GDM1 (cell line): Measurements from ENCODE around the gene PCDHGA1.
"Not testable (repeated sequence)": the region's sequence is repeated elsewhere in the genome, so short reads cannot be mapped to it uniquely, and the experiment has no call there.

Experiments used
- DNase-seq: peaks from one replicate; lab custom pipeline; 2025; lab: John Stamatoyannopoulos, UW

Gene PCDHGA1

DNA sequence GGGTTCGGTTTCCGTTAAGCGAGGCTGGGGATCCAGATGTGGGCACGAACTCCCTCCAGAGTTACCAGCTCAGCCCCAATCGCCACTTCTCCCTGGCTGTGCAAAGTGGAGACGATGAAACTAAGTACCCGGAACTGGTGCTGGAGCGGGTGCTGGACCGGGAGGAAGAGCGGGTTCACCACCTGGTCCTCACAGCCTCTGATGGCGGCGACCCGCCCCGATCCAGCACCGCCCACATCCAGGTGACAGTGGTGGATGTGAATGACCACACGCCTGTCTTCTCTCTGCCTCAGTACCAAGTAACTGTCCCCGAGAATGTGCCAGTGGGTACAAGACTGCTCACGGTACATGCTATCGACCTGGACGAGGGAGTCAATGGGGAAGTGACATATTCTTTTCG is 53.0 kb downstream of the PCDHGA1 start:
- no peak for DNase-seq

DNA sequence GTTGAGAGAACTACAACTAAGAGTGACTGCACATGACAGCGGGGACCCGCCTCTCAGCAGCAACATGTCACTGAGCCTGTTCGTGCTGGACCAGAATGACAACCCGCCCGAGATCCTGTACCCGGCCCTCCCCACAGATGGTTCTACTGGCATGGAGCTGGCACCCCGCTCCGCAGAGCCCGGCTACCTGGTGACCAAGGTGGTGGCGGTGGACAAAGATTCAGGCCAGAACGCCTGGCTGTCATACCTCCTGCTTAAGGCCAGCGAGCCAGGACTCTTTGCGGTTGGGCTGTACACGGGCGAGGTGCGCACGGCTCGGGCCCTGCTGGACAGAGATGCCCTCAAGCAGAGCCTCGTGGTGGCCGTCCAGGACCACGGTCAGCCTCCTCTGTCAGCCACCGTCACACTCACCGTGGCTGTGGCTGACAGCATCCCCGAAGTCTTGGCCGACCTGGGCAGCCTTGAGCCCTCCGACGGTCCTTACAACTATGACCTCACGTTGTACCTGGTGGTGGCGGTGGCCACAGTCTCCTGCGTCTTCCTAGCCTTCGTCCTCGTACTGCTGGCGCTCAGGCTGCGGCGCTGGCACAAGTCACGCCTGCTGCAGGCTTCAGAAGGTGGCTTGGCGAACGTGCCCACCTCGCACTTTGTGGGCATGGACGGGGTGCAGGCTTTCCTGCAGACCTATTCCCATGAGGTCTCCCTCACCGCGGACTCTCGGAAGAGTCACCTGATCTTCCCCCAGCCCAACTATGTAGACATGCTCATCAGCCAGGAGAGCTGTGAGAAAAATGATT is 54.4 kb downstream of the PCDHGA1 start:
- no peak for DNase-seq

DNA sequence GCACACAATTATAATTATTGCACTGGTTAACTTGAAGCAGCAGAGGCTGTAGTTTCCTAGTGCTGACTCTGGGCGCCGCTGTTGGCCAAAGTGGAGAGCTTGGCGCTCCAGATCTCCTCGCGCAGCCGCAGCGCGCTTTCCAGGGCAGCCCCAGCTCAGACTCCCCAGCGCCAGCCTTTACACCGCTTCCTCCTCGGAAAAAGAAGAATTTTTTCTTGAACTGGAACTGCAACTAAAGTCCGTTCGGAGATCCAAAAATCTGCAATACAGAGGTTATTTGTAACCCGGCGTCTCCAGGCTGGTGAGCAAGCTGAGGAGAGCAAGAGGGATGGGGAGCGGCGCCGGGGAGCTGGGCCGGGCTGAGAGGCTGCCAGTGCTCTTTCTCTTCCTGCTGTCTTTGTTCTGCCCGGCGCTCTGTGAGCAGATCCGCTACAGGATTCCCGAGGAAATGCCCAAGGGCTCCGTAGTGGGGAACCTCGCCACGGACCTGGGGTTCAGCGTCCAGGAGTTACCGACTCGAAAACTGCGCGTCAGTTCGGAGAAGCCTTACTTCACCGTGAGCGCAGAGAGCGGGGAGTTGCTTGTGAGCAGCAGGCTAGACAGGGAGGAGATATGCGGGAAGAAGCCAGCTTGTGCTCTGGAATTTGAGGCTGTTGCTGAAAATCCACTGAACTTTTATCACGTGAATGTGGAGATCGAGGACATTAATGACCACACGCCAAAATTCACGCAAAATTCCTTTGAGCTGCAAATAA is 57.4 kb downstream of the PCDHGA1 start, which contains the start of gene PCDHGB4:
TSS of gene PCDHGB4 (plus strand) at position 142 of the 755 bp plus-strand sequence. CDS start at position 329, 187 bp downstream.
- not testable (repeated sequence) for DNase-seq

DNA sequence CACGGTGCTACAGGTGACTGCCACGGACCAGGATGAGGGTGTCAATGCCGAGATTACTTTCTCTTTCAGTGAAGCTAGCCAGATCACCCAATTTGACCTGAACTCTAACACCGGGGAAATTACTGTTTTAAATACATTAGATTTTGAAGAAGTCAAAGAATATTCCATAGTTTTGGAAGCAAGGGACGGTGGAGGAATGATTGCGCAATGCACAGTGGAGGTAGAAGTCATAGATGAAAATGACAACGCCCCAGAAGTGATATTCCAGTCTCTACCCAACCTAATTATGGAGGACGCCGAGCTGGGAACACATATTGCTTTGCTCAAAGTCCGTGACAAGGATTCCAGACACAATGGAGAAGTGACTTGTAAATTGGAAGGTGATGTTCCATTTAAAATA is 58.3 kb downstream of the PCDHGA1 start:
- no peak for DNase-seq

DNA sequence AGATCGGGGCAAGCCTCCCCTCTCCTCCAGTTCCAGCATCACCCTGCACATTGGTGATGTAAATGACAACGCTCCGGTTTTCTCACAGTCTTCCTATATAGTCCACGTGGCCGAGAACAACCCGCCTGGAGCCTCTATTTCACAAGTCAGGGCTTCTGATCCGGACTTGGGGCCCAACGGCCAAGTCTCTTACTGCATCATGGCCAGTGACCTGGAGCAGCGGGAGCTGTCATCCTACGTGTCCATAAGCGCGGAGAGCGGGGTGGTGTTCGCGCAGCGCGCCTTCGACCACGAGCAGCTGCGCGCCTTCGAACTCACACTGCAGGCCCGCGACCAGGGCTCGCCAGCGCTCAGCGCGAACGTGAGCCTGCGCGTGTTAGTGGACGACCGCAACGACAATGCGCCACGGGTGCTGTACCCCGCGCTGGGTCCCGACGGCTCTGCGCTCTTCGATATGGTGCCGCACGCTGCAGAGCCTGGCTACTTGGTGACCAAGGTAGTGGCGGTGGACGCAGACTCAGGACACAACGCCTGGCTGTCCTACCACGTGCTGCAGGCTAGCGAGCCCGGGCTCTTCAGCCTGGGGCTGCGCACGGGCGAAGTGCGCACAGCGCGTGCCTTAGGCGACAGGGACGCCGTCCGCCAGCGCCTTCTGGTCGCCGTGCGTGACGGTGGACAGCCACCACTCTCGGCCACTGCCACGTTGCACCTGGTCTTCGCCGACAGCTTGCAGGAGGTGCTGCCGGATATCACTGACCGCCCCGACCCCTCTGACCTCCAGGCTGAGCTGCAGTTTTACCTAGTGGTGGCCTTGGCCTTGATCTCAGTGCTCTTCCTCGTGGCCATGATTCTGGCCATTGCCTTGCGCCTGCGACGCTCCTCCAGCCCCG is 59.1 kb downstream of the PCDHGA1 start:
- no peak for DNase-seq

DNA sequence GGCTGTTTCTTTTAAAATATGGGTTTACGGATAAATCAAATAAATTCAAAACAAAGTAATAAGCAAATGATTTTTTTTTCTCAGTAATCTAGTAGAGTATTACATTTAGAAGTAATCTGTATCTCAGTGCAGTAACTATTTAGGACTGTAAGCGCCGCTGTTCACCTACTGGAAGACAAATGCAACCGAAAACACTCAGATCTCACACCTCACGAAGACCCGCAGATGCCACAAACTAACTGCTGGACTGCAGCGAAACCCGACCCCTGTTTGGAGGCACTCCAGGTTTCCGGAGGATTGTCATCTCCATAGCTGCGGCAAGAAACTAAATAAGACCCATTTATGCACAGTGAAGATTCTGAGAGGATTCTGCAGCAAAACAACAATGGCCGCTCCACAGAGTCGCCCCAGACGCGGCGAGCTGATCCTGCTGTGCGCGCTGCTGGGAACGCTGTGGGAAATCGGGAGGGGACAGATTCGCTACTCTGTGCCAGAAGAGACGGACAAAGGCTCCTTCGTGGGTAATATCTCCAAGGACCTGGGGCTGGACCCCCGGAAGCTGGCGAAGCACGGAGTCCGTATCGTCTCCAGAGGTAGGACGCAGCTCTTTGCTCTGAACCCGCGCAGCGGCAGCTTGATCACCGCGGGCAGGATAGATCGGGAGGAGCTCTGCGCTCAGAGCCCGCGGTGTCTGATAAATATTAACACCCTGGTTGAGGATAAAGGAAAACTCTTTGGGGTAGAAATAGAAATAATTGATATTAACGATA is 62.3 kb downstream of the PCDHGA1 start, which contains the start of gene PCDHGA8:
TSS of gene PCDHGA8 (plus strand) at position 205 of the 770 bp plus-strand sequence. CDS start at position 386, 181 bp downstream.
- no peak for DNase-seq

DNA sequence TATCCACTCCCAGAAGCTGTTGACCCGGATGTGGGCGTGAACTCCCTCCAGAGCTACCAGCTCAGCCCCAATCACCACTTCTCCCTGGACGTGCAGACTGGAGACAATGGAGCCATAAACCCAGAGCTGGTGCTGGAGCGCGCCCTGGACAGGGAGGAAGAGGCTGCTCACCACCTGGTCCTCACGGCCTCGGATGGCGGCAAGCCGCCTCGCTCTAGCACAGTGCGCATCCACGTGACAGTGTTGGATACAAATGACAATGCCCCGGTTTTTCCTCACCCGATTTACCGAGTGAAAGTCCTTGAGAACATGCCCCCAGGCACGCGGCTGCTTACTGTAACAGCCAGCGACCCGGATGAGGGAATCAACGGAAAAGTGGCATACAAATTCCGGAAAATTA is 63.0 kb downstream of the PCDHGA1 start:
- DNase-seq: no peak

DNA sequence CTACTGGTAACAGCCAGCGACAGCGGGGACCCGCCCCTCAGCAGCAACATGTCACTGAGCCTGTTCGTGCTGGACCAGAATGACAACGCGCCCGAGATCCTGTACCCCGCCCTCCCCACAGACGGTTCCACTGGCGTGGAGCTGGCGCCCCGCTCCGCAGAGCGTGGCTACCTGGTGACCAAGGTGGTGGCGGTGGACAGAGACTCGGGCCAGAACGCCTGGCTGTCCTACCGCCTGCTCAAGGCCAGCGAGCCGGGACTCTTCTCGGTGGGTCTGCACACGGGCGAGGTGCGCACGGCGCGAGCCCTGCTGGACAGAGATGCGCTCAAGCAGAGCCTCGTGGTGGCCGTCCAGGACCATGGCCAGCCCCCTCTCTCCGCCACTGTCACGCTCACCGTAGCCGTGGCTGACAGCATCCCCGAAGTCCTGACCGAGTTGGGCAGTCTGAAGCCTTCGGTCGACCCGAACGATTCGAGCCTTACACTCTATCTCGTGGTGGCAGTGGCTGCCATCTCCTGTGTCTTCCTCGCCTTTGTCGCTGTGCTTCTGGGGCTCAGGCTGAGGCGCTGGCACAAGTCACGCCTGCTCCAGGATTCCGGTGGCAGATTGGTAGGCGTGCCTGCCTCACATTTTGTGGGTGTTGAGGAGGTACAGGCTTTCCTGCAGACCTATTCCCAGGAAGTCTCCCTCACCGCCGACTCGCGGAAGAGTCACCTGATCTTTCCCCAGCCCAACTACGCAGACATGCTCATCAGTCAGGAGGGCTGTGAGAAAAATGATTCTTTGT is 64.3 kb downstream of the PCDHGA1 start:
- DNase-seq: not testable (repeated sequence)

DNA sequence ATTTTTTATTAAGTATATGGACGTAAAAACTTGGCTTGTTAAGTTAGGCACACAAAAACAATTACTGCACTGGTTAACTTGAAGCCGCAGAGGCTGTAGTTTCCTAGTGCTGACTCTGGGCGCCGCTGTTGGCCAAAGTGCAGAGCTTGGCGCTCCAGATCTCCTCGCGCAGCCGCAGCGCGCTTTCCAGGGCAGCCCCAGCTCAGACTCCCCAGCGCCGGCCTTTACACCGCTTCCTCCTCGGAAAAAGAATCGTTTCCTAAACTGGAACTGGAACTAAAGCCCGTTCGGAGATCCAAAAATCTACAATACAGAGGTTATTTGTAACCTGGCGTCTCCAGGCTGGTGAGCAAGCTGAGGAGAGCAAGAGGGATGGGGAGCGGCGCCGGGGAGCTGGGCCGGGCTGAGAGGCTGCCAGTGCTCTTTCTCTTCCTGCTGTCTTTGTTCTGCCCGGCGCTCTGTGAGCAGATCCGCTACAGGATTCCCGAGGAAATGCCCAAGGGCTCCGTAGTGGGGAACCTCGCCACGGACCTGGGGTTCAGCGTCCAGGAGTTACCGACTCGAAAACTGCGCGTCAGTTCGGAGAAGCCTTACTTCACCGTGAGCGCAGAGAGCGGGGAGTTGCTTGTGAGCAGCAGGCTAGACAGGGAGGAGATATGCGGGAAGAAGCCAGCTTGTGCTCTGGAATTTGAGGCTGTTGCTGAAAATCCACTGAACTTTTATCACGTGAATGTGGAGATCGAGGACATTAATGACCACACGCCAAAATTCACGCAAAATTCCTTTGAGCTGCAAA is 67.6 kb downstream of the PCDHGA1 start, which contains the start of gene PCDHGB5:
TSS of gene PCDHGB5 (plus strand) at position 192 of the 796 bp plus-strand sequence. CDS start at position 373, 181 bp downstream.
- not testable (repeated sequence) for DNase-seq

DNA sequence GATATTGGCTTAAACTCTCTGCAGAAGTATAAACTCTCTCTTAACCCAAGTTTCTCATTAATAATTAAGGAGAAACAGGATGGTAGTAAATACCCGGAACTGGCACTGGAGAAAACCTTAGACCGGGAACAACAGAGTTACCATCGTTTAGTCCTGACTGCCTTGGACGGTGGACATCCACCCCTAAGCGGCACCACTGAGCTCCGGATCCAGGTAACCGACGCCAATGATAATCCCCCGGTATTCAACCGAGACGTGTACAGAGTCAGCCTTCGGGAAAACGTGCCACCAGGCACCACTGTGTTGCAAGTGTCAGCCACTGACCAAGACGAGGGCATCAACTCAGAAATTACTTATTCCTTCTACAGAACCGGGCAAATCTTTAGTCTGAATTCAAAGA is 68.3 kb downstream of the PCDHGA1 start:
- DNase-seq: no peak

DNA sequence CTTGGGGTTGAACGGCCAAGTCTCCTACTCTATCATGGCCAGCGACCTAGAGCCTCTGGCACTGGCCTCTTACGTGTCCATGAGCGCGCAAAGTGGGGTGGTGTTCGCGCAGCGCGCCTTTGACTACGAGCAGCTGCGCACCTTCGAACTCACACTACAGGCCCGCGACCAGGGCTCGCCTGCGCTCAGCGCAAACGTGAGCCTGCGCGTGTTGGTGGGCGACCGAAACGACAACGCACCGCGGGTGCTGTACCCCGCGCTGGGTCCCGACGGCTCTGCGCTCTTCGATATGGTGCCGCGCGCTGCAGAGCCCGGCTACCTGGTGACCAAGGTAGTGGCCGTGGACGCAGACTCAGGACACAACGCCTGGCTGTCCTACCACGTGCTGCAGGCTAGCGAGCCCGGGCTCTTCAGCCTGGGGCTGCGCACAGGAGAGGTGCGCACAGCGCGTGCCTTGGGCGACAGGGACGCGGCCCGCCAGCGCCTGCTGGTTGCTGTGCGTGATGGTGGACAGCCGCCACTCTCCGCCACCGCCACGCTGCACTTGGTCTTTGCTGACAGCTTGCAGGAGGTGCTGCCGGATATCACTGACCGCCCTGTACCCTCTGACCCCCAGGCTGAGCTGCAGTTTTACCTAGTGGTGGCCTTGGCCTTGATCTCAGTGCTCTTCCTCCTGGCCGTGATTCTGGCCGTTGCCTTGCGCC is 69.4 kb downstream of the PCDHGA1 start:
- no peak for DNase-seq

DNA sequence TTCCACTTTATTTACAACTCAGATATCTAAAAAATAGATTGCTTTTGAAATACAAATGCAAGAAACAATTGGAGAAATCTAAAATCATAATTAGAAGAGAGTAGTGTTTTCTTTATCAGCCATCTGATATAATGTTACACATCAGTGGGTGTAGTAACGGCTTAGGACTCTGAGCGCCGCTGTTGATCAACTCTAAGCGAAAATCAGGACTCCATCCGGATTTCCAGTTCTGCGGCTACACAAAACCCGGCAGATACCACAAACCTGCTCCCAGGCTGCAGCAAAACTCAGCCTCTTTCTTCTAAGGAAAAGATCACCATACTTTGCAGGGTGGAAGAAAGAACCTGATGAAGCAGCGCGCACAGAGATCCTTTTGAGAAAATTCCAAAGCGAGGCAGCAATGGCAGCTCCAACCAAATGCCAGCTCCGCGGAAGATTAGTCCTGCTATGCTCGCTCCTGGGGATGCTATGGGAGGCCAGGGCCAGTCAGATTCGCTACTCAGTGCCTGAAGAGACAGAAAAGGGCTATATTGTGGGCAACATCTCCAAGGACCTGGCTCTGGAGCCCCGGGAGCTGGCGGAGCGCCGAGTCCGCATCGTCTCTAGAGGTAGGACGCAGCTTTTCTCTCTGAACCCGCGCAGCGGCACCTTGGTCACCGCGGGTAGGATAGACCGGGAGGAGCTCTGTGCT is 72.4 kb downstream of the PCDHGA1 start, which contains the start of gene PCDHGA9:
TSS of gene PCDHGA9 (plus strand) at position 226 of the 691 bp plus-strand sequence. CDS start at position 401, 175 bp downstream.
- no peak for DNase-seq

DNA sequence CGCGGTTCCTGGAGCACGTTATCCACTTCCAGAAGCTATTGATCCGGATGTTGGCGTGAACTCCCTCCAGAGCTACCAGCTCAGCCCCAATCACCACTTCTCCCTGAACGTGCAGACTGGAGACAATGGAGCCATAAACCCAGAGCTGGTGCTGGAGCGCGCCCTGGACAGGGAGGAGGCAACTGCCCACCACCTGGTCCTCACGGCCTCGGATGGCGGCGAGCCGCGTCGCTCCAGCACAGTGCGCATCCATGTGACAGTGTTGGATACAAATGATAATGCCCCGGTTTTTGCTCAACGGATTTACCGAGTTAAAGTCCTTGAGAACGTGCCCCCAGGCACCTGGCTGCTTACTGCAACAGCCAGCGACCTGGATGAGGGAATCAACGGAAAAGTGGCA is 73.1 kb downstream of the PCDHGA1 start:
- no peak for DNase-seq

DNA sequence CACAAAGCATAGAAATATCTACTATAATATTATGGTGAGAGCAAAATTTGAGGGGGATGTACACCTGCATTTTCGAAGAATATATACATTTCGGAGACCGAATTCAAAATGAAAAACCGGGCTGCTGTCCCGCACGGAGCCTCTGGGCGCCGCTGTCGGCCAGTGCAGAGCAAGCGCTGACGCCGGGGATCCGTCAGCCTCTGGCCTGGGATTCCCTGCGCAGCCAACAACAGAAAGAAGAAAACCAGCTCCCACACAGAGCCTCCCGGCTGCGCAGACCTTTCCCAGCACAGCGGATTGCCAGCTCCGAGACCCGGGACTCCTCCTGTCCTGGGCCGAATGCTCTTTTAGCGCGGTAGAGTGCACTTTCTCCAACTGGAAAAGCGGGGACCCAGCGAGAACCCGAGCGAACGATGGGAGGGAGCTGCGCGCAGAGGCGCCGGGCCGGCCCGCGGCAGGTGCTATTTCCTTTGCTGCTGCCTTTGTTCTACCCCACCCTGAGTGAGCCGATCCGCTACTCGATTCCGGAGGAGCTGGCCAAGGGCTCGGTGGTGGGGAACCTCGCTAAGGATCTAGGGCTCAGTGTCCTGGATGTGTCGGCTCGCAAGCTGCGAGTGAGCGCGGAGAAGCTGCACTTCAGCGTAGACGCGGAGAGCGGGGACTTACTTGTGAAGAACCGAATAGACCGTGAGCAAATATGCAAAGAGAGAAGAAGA is 77.6 kb downstream of the PCDHGA1 start, which contains the start of gene PCDHGB6:
TSS of gene PCDHGB6 (plus strand) at position 232 of the 716 bp plus-strand sequence. CDS start at position 414, 182 bp downstream.
- DNase-seq: not testable (repeated sequence)

DNA sequence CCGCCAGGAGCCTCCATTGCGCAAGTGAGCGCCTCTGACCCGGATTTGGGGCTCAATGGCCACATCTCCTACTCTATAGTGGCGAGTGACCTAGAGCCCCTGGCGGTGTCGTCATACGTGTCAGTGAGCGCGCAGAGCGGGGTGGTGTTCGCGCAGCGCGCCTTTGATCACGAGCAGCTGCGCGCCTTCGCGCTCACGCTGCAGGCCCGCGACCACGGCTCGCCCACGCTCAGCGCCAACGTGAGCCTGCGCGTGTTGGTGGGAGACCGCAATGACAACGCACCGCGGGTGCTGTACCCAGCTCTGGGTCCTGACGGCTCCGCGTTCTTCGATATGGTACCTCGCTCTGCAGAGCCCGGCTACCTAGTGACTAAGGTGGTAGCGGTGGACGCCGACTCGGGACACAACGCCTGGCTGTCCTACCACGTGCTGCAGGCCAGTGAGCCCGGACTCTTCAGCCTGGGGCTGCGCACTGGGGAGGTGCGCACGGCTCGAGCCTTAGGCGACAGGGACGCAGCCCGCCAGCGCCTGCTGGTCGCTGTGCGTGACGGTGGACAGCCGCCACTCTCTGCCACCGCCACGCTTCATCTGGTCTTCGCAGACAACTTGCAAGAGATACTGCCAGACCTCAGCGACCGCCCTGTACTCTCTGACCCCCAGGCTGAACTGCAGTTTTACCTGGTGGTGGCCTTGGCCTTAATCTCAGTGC is 79.4 kb downstream of the PCDHGA1 start:
- DNase-seq: no peak

DNA sequence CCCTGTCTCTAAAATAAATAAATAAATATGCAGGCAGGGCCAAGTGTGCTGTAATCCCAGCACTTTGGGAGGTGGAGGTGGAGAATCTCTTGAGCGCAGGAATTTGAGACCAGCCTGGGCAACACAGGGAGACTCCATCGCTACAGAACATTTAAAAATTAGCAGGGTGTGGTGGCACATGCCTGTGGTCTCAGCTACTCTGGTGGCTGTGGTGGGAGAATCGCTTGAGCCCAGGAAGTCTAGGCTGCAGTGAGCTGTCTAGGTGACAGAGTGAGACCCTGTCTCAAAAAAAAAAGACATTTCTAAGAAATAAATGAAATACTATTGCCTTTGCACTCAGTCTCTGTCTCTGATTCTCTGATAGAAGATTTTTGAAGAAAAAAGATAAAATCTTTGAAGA is 81.3 kb downstream of the PCDHGA1 start:
- DNase-seq: no peak
